GM23248 (cell line): ENCODE data around the gene C18orf63. TPM values are rescaled to one million over a fixed set of nuclear protein-coding genes. Genes with fewer than 3 reads are reported as not detected.
"Not testable (repeated sequence)": the region's sequence is repeated elsewhere in the genome, so short reads cannot be mapped to it uniquely, and the experiment has no call there.

Experiments
- DNase-seq: peaks from one replicate; pipeline ENCODE4 v3.0.0-alpha.2; 2015
- H2AFZ ChIP-seq: fragments of 200-600 bp; sonication (generic); 2 replicates; pipeline ENCODE4 v1.6.1; 2016; ENCODE audit warnings: antibody characterized with exemption
- H3F3A ChIP-seq: fragments of 200-600 bp; sonication (generic); 2 replicates; pipeline ENCODE4 v1.6.1; 2016; ENCODE audit warnings: mild to moderate bottlenecking, antibody characterized with exemption, mixed run types; ENCODE audit not compliant: insufficient read depth
- H3K27ac ChIP-seq: fragments of 200-600 bp; sonication (generic); 2 replicates; pipeline ENCODE4 v1.5.1; 2016; ENCODE audit warnings: mild to moderate bottlenecking
- H3K27me3 ChIP-seq: fragments of 200-600 bp; sonication (generic); replicated peaks from 2 replicates; pipeline ENCODE4 v1.6.1; 2016; ENCODE audit warnings: mild to moderate bottlenecking; ENCODE audit not compliant: insufficient read depth
- H3K36me3 ChIP-seq: fragments of 200-600 bp; sonication (generic); 2 replicates; pipeline ENCODE4 v1.6.1; 2016; ENCODE audit warnings: low read depth, mild to moderate bottlenecking
- H3K4me1 ChIP-seq: fragments of 200-600 bp; sonication (generic); 2 replicates; pipeline ENCODE4 v1.6.1; 2016; ENCODE audit warnings: mild to moderate bottlenecking; ENCODE audit not compliant: insufficient read depth
- H3K4me2 ChIP-seq: fragments of 200-600 bp; sonication (generic); one replicate; pipeline ENCODE4 v1.6.1; 2016; ENCODE audit warnings: mild to moderate bottlenecking; ENCODE audit not compliant: unreplicated experiment
- H3K4me3 ChIP-seq: fragments of 200-600 bp; sonication (generic); 2 replicates; pipeline ENCODE4 v1.5.1; 2016; ENCODE audit warnings: mild to moderate bottlenecking
- H3K79me2 ChIP-seq: fragments of 200-600 bp; sonication (generic); 2 replicates; pipeline ENCODE4 v1.6.1; 2016; ENCODE audit warnings: mild to moderate bottlenecking; ENCODE audit not compliant: insufficient read depth
- H3K9ac ChIP-seq: fragments of 200-600 bp; sonication (generic); 2 replicates; pipeline ENCODE4 v1.6.1; 2016; ENCODE audit warnings: mild to moderate bottlenecking
- H3K9me2 ChIP-seq: fragments of 200-600 bp; sonication (generic); 2 replicates; pipeline ENCODE4 v1.6.1; 2016; ENCODE audit warnings: mixed run types, mild to moderate bottlenecking, moderate library complexity; ENCODE audit not compliant: insufficient read depth
- H3K9me3 ChIP-seq: fragments of 200-600 bp; sonication (generic); one replicate; pipeline ENCODE4 v1.6.1; 2017; ENCODE audit warnings: low read depth
- H4K20me1 ChIP-seq: fragments of 200-600 bp; sonication (generic); 2 replicates; pipeline ENCODE4 v1.6.0; 2016; ENCODE audit not compliant: insufficient read depth
- EZH2 ChIP-seq: fragments of 200-600 bp; sonication (generic); IDR thresholded peaks from 2 replicates; pipeline ENCODE4 v1.6.1; 2018; ENCODE audit warnings: antibody characterized with exemption, mild to moderate bottlenecking; ENCODE audit not compliant: insufficient read depth, poor library complexity, severe bottlenecking
- EZH2phosphoT487 ChIP-seq: fragments of 200-600 bp; sonication (generic); IDR thresholded peaks from 2 replicates; pipeline ENCODE4 v1.6.1; 2018; ENCODE audit warnings: antibody characterized with exemption, moderate library complexity, mild to moderate bottlenecking, low read depth; ENCODE audit not compliant: insufficient read depth
- WGBS, 2 experiments: methylation state at CpG; one replicate each; pipeline ENCODE4 v1.1.6; 2015 to 2017; ENCODE audit warnings: low lambda C conversion rate in 2 of 2, low coverage in 1 of 2; ENCODE audit errors: missing lambda C conversion rate in 2 of 2; 5-methylcytosine and 5-hydroxymethylcytosine counted together
- in situ Hi-C: fragments of 300-500 bp; cut with MboI; formaldehyde crosslinking; loops from 2 replicates; pipeline ENCODE4 v1.15.0; 2020
- polyA plus RNA-seq: library from polyadenylated mRNA; unstranded; fragments of >200 nt; fragmentation: Nextera tagmentation; extraction: Ambion mirVana; gene quantifications from 2 replicates; pipeline ENCODE4 v1.2.1, GENCODE V29; 2016
- total RNA-seq: library from RNA; depleted of rRNA; stranded (reverse); fragments of >200 nt; shearing (Covaris generic); gene quantifications from 2 replicates; pipeline ENCODE4 v1.2.3, GENCODE V29; 2014

Gene C18orf63
- total and polyA plus RNA-seq, 2 experiments from 2014 or later = not detected

GRCh38 chr18:74292541-74292858 lies 23.1 kb upstream of the C18orf63 start:
- TF ChIP-seq EZH2 = no peak
- no peak for TF ChIP-seq EZH2phosphoT487
- in situ Hi-C loops = no loop called here

GRCh38 chr18:74292982-74293381 lies 22.7 kb upstream of the C18orf63 start:
- Histone ChIP-seq H3K4me1 (peaks cover 23% of the 10 kb centered on the region), H2AFZ (peak overlapping the region; percentile 92; the same call in 1 of the 2 replicates), H3F3A (peaks cover 30% of the 10 kb centered on the region; the same call in 1 of the 2 replicates)
- H3K79me2 ChIP-seq, H3K9ac ChIP-seq, H3K36me3 ChIP-seq, H3K9me2 ChIP-seq, H4K20me1 ChIP-seq, DNase-seq, H3K4me2 ChIP-seq, H3K27ac ChIP-seq, H3K27me3 ChIP-seq, H3K4me3 ChIP-seq, H3K9me3 ChIP-seq, in situ Hi-C loops: not testable (repeated sequence)
- 96 to 98% methylated on average over 3 of the region's 3 CpGs for WGBS, 2 experiments

More at GRCh38 chr18:74292541-74292858, 23.1 kb upstream of the C18orf63 start:
- H4K20me1 ChIP-seq = no peaks in the 10 kb centered on the region
- peak overlapping the region; percentile 81 for H3K4me2 ChIP-seq
- DNase-seq = no peak
- H3K9me2 ChIP-seq = no peaks in the 10 kb centered on the region
- 13 to 19% methylated on average over 4 of the region's 4 CpGs for WGBS, 2 experiments
- H3K4me3 ChIP-seq = peak overlapping the region; percentile 81
- no peaks in the 10 kb centered on the region for H3K9me3 ChIP-seq
- H2AFZ ChIP-seq = peak overlapping the region; percentile 92
- no peaks in the 10 kb centered on the region for H3K27me3 ChIP-seq
- peaks cover 34% of the 10 kb centered on the region; the same call in 1 of the 2 replicates for H3F3A ChIP-seq
- 0 out of 2 replicates have a peak overlapping the region, but pooled peaks have one; percentile 0 for H3K27ac ChIP-seq
- peaks cover 23% of the 10 kb centered on the region for H3K4me1 ChIP-seq
- H3K36me3 ChIP-seq = no peaks in the 10 kb centered on the region
- no peaks in the 10 kb centered on the region for H3K79me2 ChIP-seq
- H3K9ac ChIP-seq = peak overlapping the region; percentile 69

- Histone ChIP-seq H3K9me3 (no peaks in the 10 kb centered on the region), H3K27me3 (no peaks in the 10 kb centered on the region), H3K27ac (no peak overlapping the region), H3K4me1 (peaks cover 11% of the 10 kb centered on the region), H2AFZ (no peak overlapping the region), H3K4me3 (no peak overlapping the region), H3K36me3 (no peaks in the 10 kb centered on the region), H3K9ac (no peak overlapping the region), H3K79me2 (no peaks in the 10 kb centered on the region), H4K20me1 (no peaks in the 10 kb centered on the region), H3K9me2 (no peaks in the 10 kb centered on the region), H3K4me2 (no peak overlapping the region), H3F3A (peaks cover 15% of the 10 kb centered on the region; the same call in 1 of the 2 replicates)
- in situ Hi-C loops = no loop called here
- no peak for TF ChIP-seq EZH2phosphoT487
- no peak for TF ChIP-seq EZH2
- WGBS, 2 experiments = 65 to 68% methylated on average over 8 of the region's 8 CpGs
- peak; percentile 35 for DNase-seq
Observed at GRCh38 chr18:74294526-74294925, 21.1 kb upstream of the C18orf63 start.

- H2AFZ ChIP-seq = no peak overlapping the region
- no peaks in the 10 kb centered on the region for H3K79me2 ChIP-seq
- H3K9me3 ChIP-seq = no peaks in the 10 kb centered on the region
- H3K9ac ChIP-seq = no peak overlapping the region
- no peak overlapping the region for H3K27ac ChIP-seq
- H4K20me1 ChIP-seq = no peaks in the 10 kb centered on the region
- H3K27me3 ChIP-seq = no peaks in the 10 kb centered on the region
- peaks cover 16% of the 10 kb centered on the region for H3K4me1 ChIP-seq
- WGBS, 2 experiments = 61 to 65% methylated on average over 1 of the region's 1 CpG
- no peak for DNase-seq
- H3F3A ChIP-seq = peaks cover 8% of the 10 kb centered on the region; the same call in 1 of the 2 replicates
- no peak overlapping the region for H3K4me3 ChIP-seq
- H3K36me3 ChIP-seq = no peaks in the 10 kb centered on the region
- no peaks in the 10 kb centered on the region for H3K9me2 ChIP-seq
- no peak overlapping the region for H3K4me2 ChIP-seq
- in situ Hi-C loops = no loop called here
- TF ChIP-seq EZH2phosphoT487 (no peak), EZH2 (no peak)
Observed at GRCh38 chr18:74299162-74299561, 16.5 kb upstream of the C18orf63 start.

DNA sequence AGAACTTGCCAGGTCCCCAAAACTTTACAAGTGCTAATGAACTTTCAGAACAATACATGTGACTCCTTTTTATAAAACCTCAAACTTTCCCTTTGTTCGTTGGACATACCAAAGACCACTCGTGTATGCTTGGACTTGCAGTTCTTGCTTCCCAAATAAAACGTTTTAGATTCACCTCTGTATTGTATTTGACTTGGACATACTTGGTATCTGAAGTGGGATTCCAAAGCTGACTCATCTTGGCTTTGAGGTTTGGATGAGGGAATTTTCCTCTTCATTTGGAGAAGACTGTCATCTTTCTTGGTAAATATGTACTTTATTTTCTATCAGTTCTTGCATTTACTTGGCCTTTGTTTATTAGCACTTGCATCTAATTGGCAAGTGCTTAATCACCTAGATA lies 15.9 kb upstream of the C18orf63 start:
- WGBS, 2 experiments = 66 to 73% methylated on average over 3 of the region's 3 CpGs

More for the DNA sequence above, 15.9 kb upstream of the C18orf63 start:
- no peaks in the 10 kb centered on the region for H3K27me3 ChIP-seq
- no peaks in the 10 kb centered on the region for H3K79me2 ChIP-seq
- H3K27ac ChIP-seq = no peak overlapping the region
- H3K9me3 ChIP-seq = no peaks in the 10 kb centered on the region
- in situ Hi-C loops = no loop called here
- peaks cover 17% of the 10 kb centered on the region for H3K4me1 ChIP-seq
- H3K4me3 ChIP-seq = no peak overlapping the region
- no peak overlapping the region for H3K4me2 ChIP-seq
- no peaks in the 10 kb centered on the region for H3K9me2 ChIP-seq
- H3K36me3 ChIP-seq = no peaks in the 10 kb centered on the region
- no peaks in the 10 kb centered on the region for H4K20me1 ChIP-seq
- DNase-seq = peak; percentile 51
- no peak overlapping the region for H3K9ac ChIP-seq
- peaks cover 8% of the 10 kb centered on the region; the same call in 1 of the 2 replicates for H3F3A ChIP-seq
- TF ChIP-seq EZH2phosphoT487 = no peak
- no peak for TF ChIP-seq EZH2
- H2AFZ ChIP-seq = no peak overlapping the region
